ENCODE results near the gene HNRNPH2.

GRCh38 chrX:101450085-101450484 lies 42.1 kb downstream of the HNRNPH2 start:
- TF ChIP-seq CTCF (IDR thresholded peaks at IDR 0.05) (no peak), POLR2A (IDR thresholded peaks at IDR 0.05; ENCODE audit: low read depth) (no peak), POLR2AphosphoS5 (IDR thresholded peaks at IDR 0.05) (no peak)

Measured in esophagus muscularis mucosa (tissue), 3 donors.